HEK293 (cell line): ENCODE measurements around the gene CDH22.

Experiments used
- CTCF ChIA-PET: fragments of 350-600 bp; formaldehyde crosslinking; extraction: SDS; loops from one replicate; lab custom pipeline; 2021; ENCODE audit warnings: antibody characterized with exemption; lab: Yijun Ruan, JAX
- POLR2A ChIA-PET: fragments of 300-600 bp; formaldehyde crosslinking; extraction: SDS; loops from one replicate; lab custom pipeline; 2020; ENCODE audit warnings: antibody characterized with exemption, inconsistent platforms; lab: Yijun Ruan, JAX
- H3K27ac ChIP-seq: fragments of 200-500 bp; sonication (Bioruptor generic); 2 replicates; pipeline ENCODE4 v1.5.1; 2014; ENCODE audit warnings: low read depth, low read length, control low read depth, inconsistent platforms; ENCODE audit errors: extremely low read depth
- H3K36me3 ChIP-seq, 2 experiments: fragments of 200-500 bp in 1 of 2; sonication (Bioruptor generic) in 1 of 2; 1 replicate in 1 of 2; 2 replicates in 1 of 2; pipeline ENCODE4 v1.5.1; 2014 to 2017; ENCODE audit warnings: inconsistent platforms in 2 of 2, low read length in 2 of 2; ENCODE audit not compliant: control insufficient read depth in 2 of 2, insufficient read depth in 1 of 2
- H3K4me1 ChIP-seq: fragments of 200-500 bp; sonication (Bioruptor generic); 2 replicates; pipeline ENCODE4 v1.5.1; 2014; ENCODE audit warnings: mild to moderate bottlenecking, low read length, inconsistent platforms; ENCODE audit not compliant: control insufficient read depth, insufficient read depth
- H3K4me3 ChIP-seq: 2 replicates; pipeline ENCODE4 v1.5.1; 2011; ENCODE audit warnings: low read depth, mild to moderate bottlenecking, control low read depth, low read length, moderate library complexity
- H3K9me3 ChIP-seq: fragments of 200-500 bp; sonication (Bioruptor generic); 2 replicates; pipeline ENCODE4 v1.5.1; 2014; ENCODE audit warnings: low read depth, low read length, inconsistent platforms; ENCODE audit not compliant: control insufficient read depth, insufficient read depth
- ATF2 ChIP-seq: fragments of 450-650 bp; formaldehyde crosslinking; IDR thresholded peaks from 2 replicates; pipeline ENCODE4 v1.5.1; 2016; ENCODE audit warnings: missing biosample characterization, missing genetic modification characterization, low read depth
- FEZF1 ChIP-seq: fragments of 450-650 bp; formaldehyde crosslinking; IDR thresholded peaks from 2 replicates; pipeline ENCODE4 v1.5.1; 2016; ENCODE audit warnings: missing biosample characterization, missing genetic modification characterization
- GLIS2 ChIP-seq: fragments of 450-650 bp; formaldehyde crosslinking; IDR thresholded peaks from 2 replicates; pipeline ENCODE4 v1.5.1; 2016; ENCODE audit warnings: missing biosample characterization, missing genetic modification characterization
- IKZF3 ChIP-seq: fragments of 450-650 bp; IDR thresholded peaks from 2 replicates; pipeline ENCODE4 v1.5.0; 2018; ENCODE audit warnings: missing biosample characterization, mild to moderate bottlenecking, missing genetic modification characterization, moderate library complexity
- YY2 ChIP-seq: fragments of 450-650 bp; formaldehyde crosslinking; IDR thresholded peaks from 2 replicates; pipeline ENCODE4 v1.5.1; 2016; ENCODE audit warnings: missing biosample characterization, missing genetic modification characterization
- ZFHX2 ChIP-seq: fragments of 450-650 bp; formaldehyde crosslinking; conservative IDR thresholded peaks from 2 replicates; pipeline ENCODE4 v1.5.1; 2016; ENCODE audit warnings: missing biosample characterization, missing genetic modification characterization
- ZNF18 ChIP-seq: fragments of 450-650 bp; formaldehyde crosslinking; IDR thresholded peaks from 2 replicates; pipeline ENCODE4 v1.5.1; 2016; ENCODE audit warnings: missing biosample characterization, missing genetic modification characterization
- ZNF184 ChIP-seq: fragments of 450-650 bp; IDR thresholded peaks from 2 replicates; pipeline ENCODE4 v1.5.1; 2018; ENCODE audit warnings: missing biosample characterization, mild to moderate bottlenecking, missing genetic modification characterization
- ZNF274 ChIP-seq, 2 experiments: fragments of 200-500 bp in 1 of 2; fragments of 450-650 bp in 1 of 2; sonication (Bioruptor generic) in 1 of 2; formaldehyde crosslinking in 1 of 2; IDR thresholded peaks; 2 replicates each; pipeline versions ENCODE4 v1.5.1 to v1.6.1; 2014 to 2016; ENCODE audit warnings: borderline replicate concordance in 1 of 2, inconsistent platforms in 1 of 2, low read length in 1 of 2, missing biosample characterization in 1 of 2, missing genetic modification characterization in 1 of 2
- ZNF37A ChIP-seq: fragments of 450-650 bp; IDR thresholded peaks from 2 replicates; pipeline ENCODE4 v1.5.1; 2018; ENCODE audit warnings: missing biosample characterization, missing genetic modification characterization
- ZNF398 ChIP-seq: fragments of 450-650 bp; formaldehyde crosslinking; IDR thresholded peaks from 2 replicates; pipeline ENCODE4 v1.5.1; 2017; ENCODE audit warnings: missing biosample characterization, missing genetic modification characterization
- ZNF510 ChIP-seq: fragments of 450-650 bp; formaldehyde crosslinking; IDR thresholded peaks from 2 replicates; pipeline ENCODE4 v1.5.1; 2018; ENCODE audit warnings: mild to moderate bottlenecking, missing genetic modification characterization, missing biosample characterization; ENCODE audit not compliant: insufficient replicate concordance
- ZNF555 ChIP-seq: fragments of 450-650 bp; formaldehyde crosslinking; conservative IDR thresholded peaks from 2 replicates; pipeline ENCODE4 v1.5.1; 2017; ENCODE audit warnings: missing biosample characterization, mild to moderate bottlenecking, missing genetic modification characterization, inconsistent platforms
- ZNF585B ChIP-seq: fragments of 450-650 bp; formaldehyde crosslinking; IDR thresholded peaks from 2 replicates; pipeline ENCODE4 v1.5.1; 2016; ENCODE audit warnings: missing biosample characterization, missing genetic modification characterization
- ZNF707 ChIP-seq: fragments of 450-650 bp; formaldehyde crosslinking; IDR thresholded peaks from 2 replicates; pipeline ENCODE4 v1.5.1; 2016; ENCODE audit warnings: missing biosample characterization, missing genetic modification characterization
- ZNF830 ChIP-seq: fragments of 450-650 bp; IDR thresholded peaks from 2 replicates; pipeline ENCODE4 v1.5.0; 2018; ENCODE audit warnings: missing biosample characterization, missing genetic modification characterization, low read depth, mild to moderate bottlenecking, moderate library complexity
- ZSCAN30 ChIP-seq: fragments of 450-650 bp; IDR thresholded peaks from 2 replicates; pipeline ENCODE4 v1.5.1; 2018; ENCODE audit warnings: missing biosample characterization, mild to moderate bottlenecking, missing genetic modification characterization, moderate library complexity
- TF ChIP-seq, protein P1 (sequence below): fragments of 450-650 bp; formaldehyde crosslinking; conservative IDR thresholded peaks from 2 replicates; pipeline ENCODE4 v1.5.1; 2016; ENCODE audit warnings: low read depth, missing biosample characterization, missing genetic modification characterization

CDH22 gene

DNA sequence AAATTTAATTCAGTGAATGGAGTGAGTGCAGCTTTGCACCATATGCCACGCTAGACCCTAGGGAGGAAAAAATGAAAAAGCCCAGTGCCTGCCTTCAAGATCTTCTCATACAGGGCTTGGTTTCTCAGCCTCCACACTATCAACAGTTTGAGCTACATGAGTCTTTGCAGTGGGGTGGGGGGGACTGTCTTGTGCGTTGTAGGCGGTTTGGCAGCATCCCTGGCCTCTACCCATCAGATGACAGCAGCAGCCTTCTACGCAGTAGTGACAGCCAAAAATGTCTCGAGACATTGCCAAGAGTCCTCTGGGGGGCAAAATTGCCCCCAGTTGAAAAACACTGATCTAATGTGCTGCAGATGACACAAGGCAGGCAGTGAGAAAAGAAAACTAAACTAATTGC is 6.2 kb downstream of the CDH22 start (continued):
- TF ChIP-seq ATF2 (no peak), ZNF707 (tag by site-specific recombination) (no peak)

- Histone ChIP-seq H3K4me3 (no peak overlapping the region), H3K36me3 (no peaks in the 10 kb centered on the region), H3K27ac (no peak overlapping the region), H3K4me1 (no peaks in the 10 kb centered on the region), H3K9me3 (no peaks in the 10 kb centered on the region)
- ChIA-PET CTCF (interaction anchor here (0.7 to 1.3 kb wide), 4 partner anchors 15 to 252 kb away, joined by 3 read pairs; no protein-coding TSS in a partner anchor), POLR2A (no interaction called here)
- no peak for TF ChIP-seq ZNF830
- TF ChIP-seq ZNF18 (tag by site-specific recombination) = no peak
- no peak for TF ChIP-seq ZNF398 (tag by site-specific recombination)
- TF ChIP-seq FEZF1 = no peak
- TF ChIP-seq ZNF37A (tag by site-specific recombination) = no peak
Measured at GRCh38 chr20:46300281-46300680, 8.0 kb downstream of the CDH22 start.

DNA sequence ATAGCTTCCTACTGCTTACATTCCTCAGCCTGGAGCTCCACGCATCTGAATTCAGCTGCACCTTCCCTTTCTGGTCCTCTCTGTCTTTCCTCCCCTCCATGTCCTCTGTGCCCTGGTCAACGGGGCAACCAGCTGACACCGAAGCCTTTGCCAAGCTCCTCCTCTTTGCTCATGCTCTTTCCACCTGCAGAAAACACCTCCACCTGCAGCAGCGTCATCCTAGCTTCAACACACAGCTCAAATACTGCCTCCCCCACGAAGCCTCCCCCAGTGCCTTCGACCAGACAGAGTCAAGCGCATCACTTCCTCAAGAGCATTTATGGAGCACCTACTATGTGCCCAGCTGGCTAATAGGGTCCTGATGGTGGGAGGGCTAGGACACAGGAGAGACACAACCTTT is 9.2 kb downstream of the CDH22 start:
- POLR2A ChIA-PET = no interaction called here
- Histone ChIP-seq H3K27ac (no peak overlapping the region), H3K4me1 (no peaks in the 10 kb centered on the region), H3K9me3 (no peaks in the 10 kb centered on the region), H3K4me3 (no peak overlapping the region), H3K36me3 (no peaks in the 10 kb centered on the region)
- CTCF ChIA-PET = interaction anchor here (0.5 to 1.3 kb wide), 5 partner anchors 8 to 166 kb away, joined by 3 to 4 read pairs (median 3); no protein-coding TSS in a partner anchor
- TF ChIP-seq IKZF3 (tag by site-specific recombination) (no peak), ZNF184 (tag by site-specific recombination) (no peak), ZNF555 (no peak), ZNF585B (tag by site-specific recombination) (no peak), ZSCAN30 (tag by site-specific recombination) (no peak), ZNF274 (IDR thresholded peaks at IDR 0.05; ENCODE audit: low read length) (no peak), ZNF274 (tag by site-specific recombination; IDR thresholded peaks at IDR 0.05; ENCODE audit: borderline replicate concordance) (no peak), ZFHX2 (tag by site-specific recombination) (no peak), ATF2 (no peak), ZNF510 (tag by site-specific recombination) (no peak), YY2 (tag by site-specific recombination) (no peak), GLIS2 (tag by site-specific recombination) (no peak)
- TF ChIP-seq, protein P1, sequence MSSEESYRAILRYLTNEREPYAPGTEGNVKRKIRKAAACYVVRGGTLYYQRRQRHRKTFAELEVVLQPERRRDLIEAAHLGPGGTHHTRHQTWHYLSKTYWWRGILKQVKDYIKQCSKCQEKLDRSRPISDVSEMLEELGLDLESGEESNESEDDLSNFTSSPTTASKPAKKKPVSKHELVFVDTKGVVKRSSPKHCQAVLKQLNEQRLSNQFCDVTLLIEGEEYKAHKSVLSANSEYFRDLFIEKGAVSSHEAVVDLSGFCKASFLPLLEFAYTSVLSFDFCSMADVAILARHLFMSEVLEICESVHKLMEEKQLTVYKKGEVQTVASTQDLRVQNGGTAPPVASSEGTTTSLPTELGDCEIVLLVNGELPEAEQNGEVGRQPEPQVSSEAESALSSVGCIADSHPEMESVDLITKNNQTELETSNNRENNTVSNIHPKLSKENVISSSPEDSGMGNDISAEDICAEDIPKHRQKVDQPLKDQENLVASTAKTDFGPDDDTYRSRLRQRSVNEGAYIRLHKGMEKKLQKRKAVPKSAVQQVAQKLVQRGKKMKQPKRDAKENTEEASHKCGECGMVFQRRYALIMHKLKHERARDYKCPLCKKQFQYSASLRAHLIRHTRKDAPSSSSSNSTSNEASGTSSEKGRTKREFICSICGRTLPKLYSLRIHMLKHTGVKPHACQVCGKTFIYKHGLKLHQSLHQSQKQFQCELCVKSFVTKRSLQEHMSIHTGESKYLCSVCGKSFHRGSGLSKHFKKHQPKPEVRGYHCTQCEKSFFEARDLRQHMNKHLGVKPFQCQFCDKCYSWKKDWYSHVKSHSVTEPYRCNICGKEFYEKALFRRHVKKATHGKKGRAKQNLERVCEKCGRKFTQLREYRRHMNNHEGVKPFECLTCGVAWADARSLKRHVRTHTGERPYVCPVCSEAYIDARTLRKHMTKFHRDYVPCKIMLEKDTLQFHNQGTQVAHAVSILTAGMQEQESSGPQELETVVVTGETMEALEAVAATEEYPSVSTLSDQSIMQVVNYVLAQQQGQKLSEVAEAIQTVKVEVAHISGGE (tag by site-specific recombination) = no peak
